ENCODE measurements around the gene SEC24B. TPM values are rescaled to one million over a fixed set of nuclear protein-coding genes. Genes with fewer than 3 reads are reported as not detected.

Gene SEC24B
- 22.7 and 27.9 TPM in 2 replicates for total RNA-seq
- polyA plus RNA-seq (2012), result 15.4 TPM

GRCh38 chr4:109433205-109434006 is at the start of gene SEC24B:
TSS of gene SEC24B (plus strand) at chr4:109433815. CDS start at chr4:109433870, 55 bp downstream.
- DNase-seq (ENCODE audit: low read depth), result peak; percentile 84

GRCh38 chr4:109383823-109384222 is 49.8 kb upstream of the SEC24B start:
- DNase-seq (ENCODE audit: low read depth), result peak; percentile 66

- peak; percentile 51 for DNase-seq (ENCODE audit: low read depth)
Measured at GRCh38 chr4:109385260-109385659, 48.4 kb upstream of the SEC24B start.

GRCh38 chr4:109389369-109390114 is 44.1 kb upstream of the SEC24B start:
- DNase-seq (ENCODE audit: low read depth), result peak; percentile 84

- no peak for DNase-seq (ENCODE audit: low read depth)
Measured at GRCh38 chr4:109390115-109390768, 43.4 kb upstream of the SEC24B start.

GRCh38 chr4:109395694-109396093 is 37.9 kb upstream of the SEC24B start:
- no peak for DNase-seq (ENCODE audit: low read depth)

- no peak for DNase-seq (ENCODE audit: low read depth)
Measured at GRCh38 chr4:109398928-109399327, 34.7 kb upstream of the SEC24B start.

- DNase-seq (ENCODE audit: low read depth), result peak; percentile 80
Measured at GRCh38 chr4:109406337-109406931, 27.2 kb upstream of the SEC24B start.

- no peak for DNase-seq (ENCODE audit: low read depth)
Measured at GRCh38 chr4:109407027-109407737, 26.4 kb upstream of the SEC24B start.

- DNase-seq (ENCODE audit: low read depth), result no peak
Measured at GRCh38 chr4:109408711-109409110, 24.9 kb upstream of the SEC24B start.

- no peak for DNase-seq (ENCODE audit: low read depth)
Measured at GRCh38 chr4:109410226-109410625, 23.4 kb upstream of the SEC24B start.

- DNase-seq (ENCODE audit: low read depth), result peak; percentile 61
Measured at GRCh38 chr4:109410776-109411175, 22.8 kb upstream of the SEC24B start.

- DNase-seq (ENCODE audit: low read depth), result peak; percentile 65
Measured at GRCh38 chr4:109411964-109412363, 21.7 kb upstream of the SEC24B start.

GRCh38 chr4:109412776-109413175 is 20.8 kb upstream of the SEC24B start:
- peak; percentile 13 for DNase-seq (ENCODE audit: low read depth)

GRCh38 chr4:109414938-109415337 is 18.7 kb upstream of the SEC24B start:
- peak; percentile 29 for DNase-seq (ENCODE audit: low read depth)

- no peak for DNase-seq (ENCODE audit: low read depth)
Measured at GRCh38 chr4:109418588-109418987, 15.0 kb upstream of the SEC24B start.

- no peak for DNase-seq (ENCODE audit: low read depth)
Measured at GRCh38 chr4:109419679-109420078, 13.9 kb upstream of the SEC24B start.

GRCh38 chr4:109424093-109424841 is 9.3 kb upstream of the SEC24B start:
- DNase-seq (ENCODE audit: low read depth), result no peak

GRCh38 chr4:109425405-109425804 is 8.2 kb upstream of the SEC24B start:
- no peak for DNase-seq (ENCODE audit: low read depth)

GRCh38 chr4:109429545-109429944 is 4.1 kb upstream of the SEC24B start:
- DNase-seq (ENCODE audit: low read depth), result no peak
